HG03097 (cell line): ENCODE results near the gene CDK14.
"Not testable (repeated sequence)": the region's sequence is repeated elsewhere in the genome, so short reads cannot be mapped to it uniquely, and the experiment has no call there.

Source experiments
- ATAC-seq: cut with Tn5 transposase; IDR thresholded peaks from one replicate; pipeline ENCODE4 v1.9.1; 2021; ENCODE audit not compliant: unreplicated experiment, low FRiP score

The CDK14 gene

DNA sequence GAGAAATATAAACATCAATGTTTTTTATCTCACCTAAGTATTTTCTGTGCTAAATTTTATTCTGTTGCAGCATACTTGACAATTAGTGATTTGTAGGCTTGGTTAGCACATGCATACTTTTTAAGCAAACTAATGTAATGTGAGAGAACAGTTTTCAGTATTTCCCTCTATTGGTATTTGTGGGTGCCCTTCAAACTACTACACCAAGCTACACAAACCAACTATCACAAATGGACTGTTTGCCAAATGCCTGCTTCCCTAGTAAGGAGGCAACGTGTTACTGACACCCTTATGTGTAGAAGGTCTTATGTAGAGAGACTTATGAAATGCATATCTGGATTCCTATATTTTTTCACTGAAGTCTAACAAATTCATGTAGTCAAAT lies 569.7 kb downstream of the CDK14 start:
- ATAC-seq: peak; percentile 31

GRCh38 chr7:91168871-91169829 lies 573.0 kb downstream of the CDK14 start:
- ATAC-seq: no peak

GRCh38 chr7:91169830-91170191 lies 573.7 kb downstream of the CDK14 start:
- ATAC-seq: no peak

DNA sequence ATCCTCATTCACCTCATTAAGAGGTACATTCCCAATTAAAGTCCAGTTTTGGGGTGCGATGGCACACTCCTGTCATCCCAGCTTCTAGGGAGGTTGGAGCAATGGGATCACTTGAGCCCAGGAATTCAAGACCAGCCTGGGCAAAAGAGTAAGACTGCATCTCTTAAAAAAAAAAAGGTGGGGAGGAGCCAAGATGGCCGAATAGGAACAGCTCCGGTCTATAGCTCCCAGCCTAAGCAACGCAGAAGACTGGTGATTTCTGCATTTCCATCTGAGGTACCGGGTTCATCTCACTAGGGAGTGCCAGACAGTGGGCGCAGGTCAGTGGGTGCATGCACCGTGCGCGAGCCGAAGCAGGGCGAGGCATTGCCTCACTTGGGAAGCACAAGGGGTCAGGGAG lies 577.1 kb downstream of the CDK14 start:
- not testable (repeated sequence) for ATAC-seq

GRCh38 chr7:91180746-91181145 lies 584.6 kb downstream of the CDK14 start:
- no peak for ATAC-seq

- no peak for ATAC-seq
Measured at GRCh38 chr7:91181949-91182348, 585.8 kb downstream of the CDK14 start.

DNA sequence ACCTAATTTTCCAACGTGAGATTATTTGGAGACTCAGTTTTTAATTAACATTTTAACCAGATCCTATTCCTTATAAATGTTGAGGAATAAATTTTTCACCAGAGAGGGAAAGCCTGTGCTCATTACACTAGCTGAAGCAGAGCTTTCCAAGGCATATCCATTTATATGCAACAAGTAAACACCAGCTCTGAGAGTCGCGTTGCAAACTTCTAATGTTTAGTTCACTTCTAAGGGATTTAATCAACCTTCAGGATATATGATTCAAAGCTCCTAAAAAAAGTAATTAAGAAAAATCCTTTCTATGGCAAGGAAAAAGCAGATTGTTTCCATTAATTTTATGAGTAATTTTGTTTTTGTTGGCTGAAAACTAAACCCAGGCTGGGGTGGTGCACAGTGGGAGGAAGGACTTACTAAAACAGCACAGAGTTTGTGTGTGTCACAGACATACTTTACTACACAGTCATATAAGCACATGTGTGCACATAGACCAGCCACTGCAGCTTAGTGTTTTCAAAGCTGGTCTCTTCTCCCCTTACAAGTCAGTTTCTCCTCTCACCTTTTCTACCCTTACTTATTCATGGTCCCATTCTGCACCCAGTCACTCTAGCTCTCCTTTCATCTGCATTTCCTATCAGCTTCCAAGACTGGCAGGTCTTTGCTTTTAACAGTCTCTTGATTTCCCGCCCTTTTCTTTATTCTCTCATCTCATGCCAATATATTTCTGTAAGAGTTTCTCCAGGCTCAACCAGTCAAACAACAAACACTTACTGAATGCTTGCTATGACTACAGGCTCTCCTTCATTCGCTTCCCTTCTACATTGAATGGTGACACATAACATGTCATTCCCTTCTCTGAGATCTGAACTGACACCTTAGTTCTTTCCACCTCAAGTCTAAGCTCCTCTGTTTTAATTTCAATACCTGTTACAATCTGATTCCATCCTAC lies 587.0 kb downstream of the CDK14 start:
- no peak for ATAC-seq

DNA sequence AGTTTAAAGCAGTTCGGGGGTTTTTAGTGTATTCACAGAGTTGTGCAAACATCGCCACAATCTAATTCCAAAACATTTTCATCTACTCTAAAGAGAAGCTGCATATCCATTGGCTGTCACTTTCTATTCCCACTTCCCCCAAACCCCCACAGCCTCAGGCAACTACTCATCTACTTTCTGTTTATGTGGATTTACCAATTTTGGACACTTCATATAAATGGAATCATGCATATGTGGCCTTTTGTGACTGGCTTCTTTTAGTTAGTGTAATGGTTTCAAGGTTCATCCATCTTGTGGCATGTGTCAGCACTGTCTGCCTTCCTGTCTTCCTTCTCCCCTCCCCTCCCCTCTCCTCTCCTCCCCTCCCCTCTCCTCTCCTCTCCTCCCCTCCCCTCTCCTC lies 589.6 kb downstream of the CDK14 start:
- ATAC-seq: no peak

DNA sequence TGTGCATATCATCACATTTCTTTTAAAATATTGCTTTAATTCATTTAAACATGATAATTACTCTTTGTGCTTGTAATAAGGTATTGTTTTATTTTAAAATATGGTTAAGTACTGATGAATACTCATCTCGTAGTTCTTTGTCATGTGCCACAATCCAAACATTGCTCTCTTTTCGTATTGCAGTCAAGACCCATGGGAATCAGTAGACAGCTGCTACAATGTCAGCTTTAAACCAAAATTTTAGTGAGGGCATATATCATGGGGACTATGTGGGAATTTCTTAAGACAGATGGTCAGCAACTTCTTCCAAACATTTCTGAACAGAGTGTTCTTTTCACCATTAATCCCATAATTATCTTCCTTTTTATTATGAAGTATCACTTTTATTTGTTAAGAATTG lies 590.9 kb downstream of the CDK14 start:
- no peak for ATAC-seq

GRCh38 chr7:91191771-91192170 lies 595.6 kb downstream of the CDK14 start:
- ATAC-seq: no peak

DNA sequence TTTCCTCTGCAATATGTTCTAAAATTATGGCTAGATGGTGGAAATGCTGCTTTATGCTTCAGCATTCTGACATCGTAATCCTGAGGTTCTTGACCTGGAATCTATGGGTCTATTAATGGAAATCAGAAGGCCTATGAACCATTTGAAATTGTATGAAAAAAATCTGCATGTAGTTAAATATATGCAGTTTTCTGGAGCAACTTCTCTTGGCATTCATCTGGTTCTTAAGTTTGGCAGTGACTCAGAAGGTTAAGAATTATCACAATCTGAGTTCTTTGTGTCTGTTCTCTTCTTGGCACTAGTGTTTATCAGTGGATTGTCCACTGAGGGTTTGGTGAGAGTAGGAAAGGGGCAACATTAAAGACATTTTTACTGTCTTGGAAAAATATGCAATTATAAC lies 597.0 kb downstream of the CDK14 start:
- no peak for ATAC-seq

- ATAC-seq: no peak
Measured at GRCh38 chr7:91194841-91195240, 598.7 kb downstream of the CDK14 start.

GRCh38 chr7:91196058-91196457 lies 599.9 kb downstream of the CDK14 start:
- ATAC-seq: no peak

DNA sequence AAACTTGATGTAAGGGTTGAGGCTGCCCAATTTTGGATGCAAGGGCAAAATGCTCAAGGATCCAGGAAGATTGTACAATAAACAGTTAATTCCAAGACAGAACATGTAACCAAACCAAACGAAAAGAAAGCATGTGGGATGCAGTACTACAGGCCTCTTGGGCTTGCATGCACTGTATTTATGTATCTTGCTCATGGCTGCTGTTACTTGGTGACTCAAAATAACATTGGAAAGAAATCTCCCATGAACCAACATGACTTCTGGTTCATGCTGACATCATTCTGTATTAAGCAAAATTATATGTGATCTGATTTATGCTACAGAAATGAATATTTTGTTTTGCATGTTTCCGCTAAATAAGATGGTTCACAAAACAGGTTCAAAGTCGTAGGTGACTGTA lies 602.2 kb downstream of the CDK14 start:
- ATAC-seq: no peak

- no peak for ATAC-seq
Measured at GRCh38 chr7:91199601-91200000, 603.5 kb downstream of the CDK14 start.

DNA sequence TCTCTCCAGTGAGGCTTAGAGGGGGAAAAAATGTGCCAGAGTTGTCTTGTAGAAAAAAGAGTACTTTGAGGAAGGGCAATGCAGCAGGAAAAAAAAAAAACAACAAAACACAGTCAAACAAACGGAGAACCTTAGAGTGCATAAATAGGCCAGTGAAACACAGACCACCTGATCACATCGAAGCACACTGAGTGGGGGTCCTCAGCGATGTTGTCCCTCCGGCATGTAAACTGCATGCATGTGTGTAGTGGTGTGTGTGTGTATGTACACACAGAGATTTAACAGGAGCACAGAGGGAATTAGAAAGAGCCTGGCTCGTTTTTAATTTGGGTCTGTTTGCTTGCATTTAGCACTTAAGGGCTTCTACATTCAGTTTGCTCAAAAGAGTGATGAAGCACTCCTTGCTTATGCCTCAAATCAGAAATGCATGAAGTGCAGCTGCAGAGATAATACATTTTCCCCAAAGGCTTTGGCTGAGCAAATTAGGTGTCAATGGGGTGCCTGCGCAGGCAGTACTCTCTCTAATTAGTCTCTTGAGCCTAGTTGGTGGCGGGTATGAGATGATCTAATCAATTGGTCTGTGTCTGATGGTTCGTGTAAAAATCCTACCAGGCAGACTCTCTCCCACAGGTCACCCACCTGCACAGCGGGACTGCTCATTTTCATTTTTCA lies 605.5 kb downstream of the CDK14 start:
- ATAC-seq: no peak

GRCh38 chr7:91206361-91206960 lies 610.3 kb downstream of the CDK14 start:
- no peak for ATAC-seq

DNA sequence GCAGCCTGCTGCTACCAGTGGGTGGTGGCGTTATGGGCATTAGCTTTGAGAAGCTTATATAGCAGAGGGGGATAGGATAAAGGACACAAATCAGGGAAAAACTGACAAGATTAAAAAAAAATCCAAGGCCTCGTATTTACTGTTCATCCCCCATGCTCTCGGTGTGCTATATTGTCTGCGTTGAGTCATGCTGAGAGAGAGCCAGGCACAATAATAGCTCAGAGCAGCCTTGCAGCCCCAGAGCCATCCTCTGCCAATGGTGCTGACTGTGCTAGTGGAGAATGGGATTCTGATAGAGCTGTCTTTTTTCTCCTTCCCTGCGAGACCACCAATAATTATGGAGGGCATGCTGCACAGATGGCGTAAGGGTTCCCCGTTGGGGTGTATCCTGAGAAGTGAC lies 616.5 kb downstream of the CDK14 start:
- no peak for ATAC-seq

DNA sequence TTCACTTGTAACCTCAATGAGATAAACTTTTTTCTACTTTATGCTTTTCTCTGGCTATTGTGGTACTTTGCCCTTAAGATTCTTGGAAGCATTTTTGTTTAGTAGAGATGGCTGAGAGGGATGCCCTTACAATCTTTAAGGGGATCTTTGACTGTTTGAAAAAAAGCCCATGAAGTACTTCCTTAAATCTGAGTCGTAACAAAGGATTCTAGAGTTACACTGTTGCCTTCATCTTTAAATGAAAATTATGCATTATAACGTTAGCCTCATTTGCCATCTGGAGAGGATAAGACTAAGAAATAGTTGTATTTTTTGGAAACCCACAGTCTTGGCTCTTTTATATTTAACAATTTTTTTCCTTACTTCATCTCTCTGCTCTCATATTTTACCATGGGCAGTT lies 630.3 kb downstream of the CDK14 start:
- no peak for ATAC-seq

- no peak for ATAC-seq
Measured at GRCh38 chr7:91228327-91228726, 632.2 kb downstream of the CDK14 start.
